Measurements from ENCODE around the gene MPG.

DNA sequence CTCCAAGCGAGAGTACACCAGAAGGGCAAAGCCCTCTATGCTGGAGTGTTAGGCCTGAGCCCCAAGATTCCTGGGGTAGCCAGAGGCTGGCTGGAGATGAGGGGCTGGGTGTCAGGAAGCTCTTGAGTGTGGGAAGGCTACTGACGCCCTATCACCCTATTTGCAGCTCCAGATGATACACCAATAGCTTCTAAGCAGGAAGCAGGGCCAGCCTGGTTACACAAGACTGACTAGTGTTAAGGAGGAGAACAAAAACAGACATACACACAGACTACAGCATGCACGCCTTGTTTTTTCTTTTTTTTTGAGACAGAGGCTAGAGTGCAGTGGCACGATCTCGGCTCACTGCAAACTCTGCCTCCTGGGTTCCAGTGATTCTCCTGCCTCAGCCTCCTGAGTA, 40.5 kb upstream of the MPG start:
- TF ChIP-seq, protein P1, sequence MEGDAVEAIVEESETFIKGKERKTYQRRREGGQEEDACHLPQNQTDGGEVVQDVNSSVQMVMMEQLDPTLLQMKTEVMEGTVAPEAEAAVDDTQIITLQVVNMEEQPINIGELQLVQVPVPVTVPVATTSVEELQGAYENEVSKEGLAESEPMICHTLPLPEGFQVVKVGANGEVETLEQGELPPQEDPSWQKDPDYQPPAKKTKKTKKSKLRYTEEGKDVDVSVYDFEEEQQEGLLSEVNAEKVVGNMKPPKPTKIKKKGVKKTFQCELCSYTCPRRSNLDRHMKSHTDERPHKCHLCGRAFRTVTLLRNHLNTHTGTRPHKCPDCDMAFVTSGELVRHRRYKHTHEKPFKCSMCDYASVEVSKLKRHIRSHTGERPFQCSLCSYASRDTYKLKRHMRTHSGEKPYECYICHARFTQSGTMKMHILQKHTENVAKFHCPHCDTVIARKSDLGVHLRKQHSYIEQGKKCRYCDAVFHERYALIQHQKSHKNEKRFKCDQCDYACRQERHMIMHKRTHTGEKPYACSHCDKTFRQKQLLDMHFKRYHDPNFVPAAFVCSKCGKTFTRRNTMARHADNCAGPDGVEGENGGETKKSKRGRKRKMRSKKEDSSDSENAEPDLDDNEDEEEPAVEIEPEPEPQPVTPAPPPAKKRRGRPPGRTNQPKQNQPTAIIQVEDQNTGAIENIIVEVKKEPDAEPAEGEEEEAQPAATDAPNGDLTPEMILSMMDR (IDR thresholded peaks at IDR 0.05; ENCODE audit: insufficient read depth, low read depth, low read length) = no peak
- no peak for TF ChIP-seq EZH2 (IDR thresholded peaks at IDR 0.05; ENCODE audit: insufficient read depth, low read length)
